ENCODE results near the gene G3BP2. TPM values are rescaled to one million over a fixed set of nuclear protein-coding genes. Genes with fewer than 3 reads are reported as not detected.

G3BP2 gene
- total RNA-seq, 6 experiments from 2014 or later = 157 to 169 (median 168) TPM

- Mint-ChIP-seq H3K27ac (no peak overlapping the region), H3K4me1 (ENCODE audit: low read depth) (peaks cover 18% of the 10 kb centered on the region), H3K27me3 (ENCODE audit: insufficient read depth) (no peaks in the 10 kb centered on the region), H3K4me3 (no peak overlapping the region), H3K36me3 (ENCODE audit: low read depth) (no peaks in the 10 kb centered on the region), H3K9me3 (no peaks in the 10 kb centered on the region)
- DNase-seq = no peak
- TF ChIP-seq CTCF (IDR thresholded peaks at IDR 0.05) = no peak
Measured at GRCh38 chr4:75683482-75684155, 10.4 kb upstream of the G3BP2 start.

- Mint-ChIP-seq H3K4me1 (ENCODE audit: low read depth) (peaks cover 6% of the 10 kb centered on the region; the same call in 1 of the 2 replicates), H3K36me3 (ENCODE audit: low read depth) (no peaks in the 10 kb centered on the region), H3K27ac (no peak overlapping the region), H3K4me3 (no peak overlapping the region), H3K9me3 (no peaks in the 10 kb centered on the region), H3K27me3 (ENCODE audit: insufficient read depth) (no peaks in the 10 kb centered on the region)
- DNase-seq = no peak
- TF ChIP-seq CTCF (IDR thresholded peaks at IDR 0.05) = no peak
Measured at GRCh38 chr4:75679876-75680575, 6.8 kb upstream of the G3BP2 start.

GRCh38 chr4:75678965-75679364 is 5.8 kb upstream of the G3BP2 start:
- Mint-ChIP-seq H3K36me3 (ENCODE audit: low read depth) (no peaks in the 10 kb centered on the region), H3K27me3 (ENCODE audit: insufficient read depth) (no peaks in the 10 kb centered on the region; the same call in 1 of the 2 replicates), H3K27ac (no peak overlapping the region), H3K4me1 (ENCODE audit: low read depth) (peaks cover 10% of the 10 kb centered on the region), H3K4me3 (no peak overlapping the region), H3K9me3 (no peaks in the 10 kb centered on the region)
- DNase-seq = no peak
- TF ChIP-seq CTCF (IDR thresholded peaks at IDR 0.05) = no peak

GRCh38 chr4:75678473-75678872 is 5.3 kb upstream of the G3BP2 start:
- H3K27me3 Mint-ChIP-seq (ENCODE audit: insufficient read depth) = peaks cover under 1% of the 10 kb centered on the region
- DNase-seq = no peak
- no peaks in the 10 kb centered on the region for H3K36me3 Mint-ChIP-seq (ENCODE audit: low read depth)
- TF ChIP-seq CTCF (IDR thresholded peaks at IDR 0.05) = no peak
- no peak overlapping the region for H3K27ac Mint-ChIP-seq
- no peaks in the 10 kb centered on the region for H3K9me3 Mint-ChIP-seq
- H3K4me1 Mint-ChIP-seq (ENCODE audit: low read depth) = peaks cover 15% of the 10 kb centered on the region
- no peak overlapping the region for H3K4me3 Mint-ChIP-seq

- H3K4me1 Mint-ChIP-seq (ENCODE audit: low read depth) = peaks cover 32% of the 10 kb centered on the region
- H3K27ac Mint-ChIP-seq = no peak overlapping the region
- no peak overlapping the region for H3K4me3 Mint-ChIP-seq
- no peak for TF ChIP-seq CTCF (IDR thresholded peaks at IDR 0.05)
- DNase-seq = no peak
- H3K9me3 Mint-ChIP-seq = no peaks in the 10 kb centered on the region
- H3K36me3 Mint-ChIP-seq (ENCODE audit: low read depth) = peaks cover 5% of the 10 kb centered on the region; the same call in 1 of the 2 replicates
- peaks cover 7% of the 10 kb centered on the region for H3K27me3 Mint-ChIP-seq (ENCODE audit: insufficient read depth)
Measured at GRCh38 chr4:75675004-75675531, 1.9 kb upstream of the G3BP2 start.

Measured in HFFc6 (cell line).